HG03442 (cell line): ENCODE measurements around the gene FAM98C.

Experiments
- ATAC-seq: cut with Tn5 transposase; IDR thresholded peaks from one replicate; pipeline ENCODE4 v1.9.1; 2021; ENCODE audit warnings: mild to moderate bottlenecking, moderate library complexity; ENCODE audit not compliant: unreplicated experiment

The FAM98C gene

DNA sequence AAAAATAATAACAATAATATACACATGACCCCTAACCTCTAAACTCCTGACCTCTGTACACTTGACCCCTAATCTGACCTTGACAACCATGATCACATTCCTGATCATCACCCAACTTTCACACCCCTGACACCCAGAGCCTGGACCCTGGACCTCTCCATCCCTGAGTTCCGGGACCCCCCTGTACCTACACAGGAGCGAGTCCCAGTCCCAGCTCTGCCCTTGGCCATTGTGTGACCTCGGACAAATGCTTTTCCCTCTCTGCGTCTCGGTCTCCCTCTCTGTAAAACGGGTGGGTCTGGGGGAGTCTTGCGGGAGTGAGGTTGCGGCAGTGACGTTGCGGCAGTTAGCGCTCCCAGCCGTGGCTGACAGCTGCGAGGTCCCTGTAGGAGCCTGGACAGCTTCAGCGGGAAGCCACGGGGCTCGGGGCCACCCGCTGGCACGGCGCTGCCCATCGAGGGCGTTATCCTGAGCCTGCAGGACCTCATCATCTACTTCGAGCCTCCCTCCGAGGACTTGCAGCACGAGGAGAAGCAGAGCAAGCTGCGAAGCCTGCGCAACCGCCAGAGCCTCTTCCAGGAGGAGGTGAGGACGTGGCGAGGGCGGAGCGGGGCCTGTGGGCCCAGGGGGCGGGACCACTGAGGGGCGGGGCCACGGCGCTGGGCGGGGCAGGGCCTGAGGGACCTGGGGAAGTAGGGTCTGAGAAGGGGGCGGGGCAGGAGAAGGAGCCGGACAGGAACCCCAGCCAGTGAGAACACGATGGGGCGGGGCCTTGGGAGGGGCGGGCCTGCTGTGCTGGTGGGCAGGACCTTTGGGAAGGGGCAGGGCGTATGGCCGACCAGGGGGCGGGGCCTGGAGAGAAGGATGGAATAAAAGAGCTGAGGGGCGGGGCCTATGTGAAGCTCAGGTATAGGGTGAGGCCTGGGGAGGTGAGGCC, 49.8 kb downstream of the FAM98C start:
- ATAC-seq, result no peak

DNA sequence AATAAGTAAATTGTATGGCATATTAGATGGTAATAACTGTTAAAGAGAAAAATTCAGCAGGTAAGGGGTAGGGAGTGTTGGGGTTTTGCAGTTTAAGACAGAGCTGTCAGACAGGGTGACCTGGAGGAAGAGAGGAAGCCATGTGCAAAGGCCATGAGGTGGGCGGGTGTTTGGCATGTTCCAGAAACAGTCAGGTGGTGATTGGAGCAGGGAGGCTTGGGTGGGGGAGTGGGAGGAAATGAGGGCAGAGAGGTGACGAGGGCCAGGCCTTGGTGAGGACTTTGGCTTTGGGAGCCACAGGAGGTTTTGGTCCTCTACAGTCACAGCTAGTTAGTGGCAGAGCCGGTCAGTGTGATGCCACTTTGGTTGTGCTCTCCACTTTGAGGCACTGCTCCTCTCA, 50.7 kb downstream of the FAM98C start:
- ATAC-seq, result no peak

DNA sequence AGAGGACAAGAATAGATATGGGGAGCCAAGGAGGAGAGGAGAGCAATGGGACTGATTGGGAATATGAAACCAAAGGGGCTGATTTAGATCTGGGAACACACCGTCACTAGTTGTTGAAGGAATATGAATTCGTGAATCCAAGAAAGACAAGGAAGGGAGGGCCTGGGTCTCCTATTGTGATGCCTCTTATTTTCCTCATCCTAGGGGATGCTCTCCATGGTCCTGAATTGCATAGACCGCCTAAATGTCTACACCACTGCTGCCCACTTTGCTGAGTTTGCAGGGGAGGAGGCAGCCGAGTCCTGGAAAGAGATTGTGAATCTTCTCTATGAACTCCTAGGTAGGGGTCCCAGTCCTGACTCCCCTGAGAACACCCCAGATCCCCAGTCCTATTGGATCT, 52.1 kb downstream of the FAM98C start:
- ATAC-seq, result no peak

DNA sequence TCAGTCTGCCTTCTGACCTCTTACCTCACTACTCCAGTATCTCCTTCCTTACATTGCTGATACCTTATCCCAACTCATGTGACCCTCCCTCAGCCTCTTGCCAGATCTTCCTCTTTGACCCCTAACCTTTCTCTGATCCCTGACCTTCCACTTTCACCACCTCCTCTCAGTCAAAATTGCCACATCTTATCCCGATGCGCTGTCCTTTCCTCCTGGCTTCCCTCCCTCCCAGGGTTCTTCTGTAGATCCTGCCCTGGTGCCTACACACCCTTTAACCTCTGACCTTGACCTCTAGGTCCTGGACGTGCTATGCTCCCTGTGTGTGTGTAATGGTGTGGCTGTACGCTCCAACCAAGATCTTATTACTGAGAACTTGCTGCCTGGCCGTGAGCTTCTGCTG, 54.3 kb downstream of the FAM98C start:
- ATAC-seq, result no peak

DNA sequence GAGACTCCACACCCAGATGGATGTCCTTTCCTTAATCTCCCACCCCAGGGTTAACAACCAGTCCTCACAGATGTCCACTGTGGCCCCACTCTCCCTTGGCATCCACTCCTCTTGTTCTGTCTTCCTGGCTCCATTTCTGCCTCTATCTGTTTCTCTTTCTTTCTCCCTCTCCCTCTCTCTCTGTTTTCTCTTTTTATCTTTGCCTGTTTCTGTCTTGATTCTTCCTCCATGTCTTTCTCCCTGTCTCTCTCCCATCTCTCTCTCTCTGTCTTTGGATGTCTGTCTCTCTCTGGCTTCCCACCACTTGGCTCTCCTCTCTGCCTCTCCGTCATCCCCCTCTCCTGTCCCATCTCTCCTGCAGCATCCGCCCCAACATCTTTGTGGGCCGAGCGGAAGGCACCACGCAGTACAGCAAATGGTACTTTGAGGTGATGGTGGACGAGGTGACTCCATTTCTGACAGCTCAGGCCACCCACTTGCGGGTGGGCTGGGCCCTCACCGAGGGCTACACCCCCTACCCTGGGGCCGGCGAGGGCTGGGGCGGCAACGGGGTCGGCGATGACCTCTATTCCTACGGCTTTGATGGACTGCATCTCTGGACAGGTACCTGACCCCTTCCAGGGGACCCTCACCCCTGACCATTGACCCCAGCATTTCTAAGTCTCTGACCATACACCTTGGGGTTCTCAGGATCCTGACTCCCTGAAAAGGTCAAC, 55.0 kb downstream of the FAM98C start:
- ATAC-seq, result no peak
